ENCODE measurements around the gene ZBTB18.

The ZBTB18 gene

GRCh38 chr1:244053831-244054230, 2.7 kb downstream of the ZBTB18 start:
- H3K79me2 ChIP-seq (ENCODE audit: insufficient read depth, low read length): no peaks in the 10 kb centered on the region
- H3K9me3 ChIP-seq (ENCODE audit: low read length): no peaks in the 10 kb centered on the region
- H3K4me2 ChIP-seq (ENCODE audit: low read length): no peak overlapping the region
- peaks cover 20% of the 10 kb centered on the region for H3K36me3 ChIP-seq (ENCODE audit: insufficient read depth, low read length)
- no peak for TF ChIP-seq EZH2 (IDR thresholded peaks at IDR 0.05; ENCODE audit: borderline replicate concordance, low read length)
- no peak for TF ChIP-seq CTCF (IDR thresholded peaks at IDR 0.05; ENCODE audit: low read length)
- no peaks in the 10 kb centered on the region for H3K27me3 ChIP-seq (ENCODE audit: insufficient read depth, low read length)
- no peaks in the 10 kb centered on the region for H3F3A ChIP-seq (ENCODE audit: insufficient read depth, low read length)
- H2AFZ ChIP-seq (ENCODE audit: low read length): no peak overlapping the region
- H3K4me1 ChIP-seq (ENCODE audit: insufficient read depth, low read length, severe bottlenecking): peaks cover 27% of the 10 kb centered on the region
- H3K27ac ChIP-seq (ENCODE audit: low read depth, low read length, poor library complexity, severe bottlenecking): no peak overlapping the region
- H3K4me3 ChIP-seq (ENCODE audit: low read depth, low read length, poor library complexity, severe bottlenecking): no peak overlapping the region
- no peaks in the 10 kb centered on the region for H3K9me2 ChIP-seq (ENCODE audit: low read depth, low read length)
- H4K20me1 ChIP-seq (ENCODE audit: insufficient read depth, low read length): peaks cover 5% of the 10 kb centered on the region; the same call in 1 of the 2 replicates
- no peak overlapping the region for H3K9ac ChIP-seq (ENCODE audit: low read length)

GRCh38 chr1:244054247-244054923, 3.3 kb downstream of the ZBTB18 start:
- H3K36me3 ChIP-seq (ENCODE audit: insufficient read depth, low read length): peaks cover 20% of the 10 kb centered on the region
- H3K79me2 ChIP-seq (ENCODE audit: insufficient read depth, low read length): no peaks in the 10 kb centered on the region
- H3K4me1 ChIP-seq (ENCODE audit: insufficient read depth, low read length, severe bottlenecking): peaks cover 27% of the 10 kb centered on the region
- H2AFZ ChIP-seq (ENCODE audit: low read length): no peak overlapping the region
- no peaks in the 10 kb centered on the region for H3F3A ChIP-seq (ENCODE audit: insufficient read depth, low read length)
- no peak overlapping the region for H3K4me2 ChIP-seq (ENCODE audit: low read length)
- no peak for TF ChIP-seq EZH2 (IDR thresholded peaks at IDR 0.05; ENCODE audit: borderline replicate concordance, low read length)
- TF ChIP-seq CTCF (IDR thresholded peaks at IDR 0.05; ENCODE audit: low read length): no peak
- H4K20me1 ChIP-seq (ENCODE audit: insufficient read depth, low read length): peaks cover 5% of the 10 kb centered on the region; the same call in 1 of the 2 replicates
- no peaks in the 10 kb centered on the region for H3K9me3 ChIP-seq (ENCODE audit: low read length)
- no peaks in the 10 kb centered on the region for H3K27me3 ChIP-seq (ENCODE audit: insufficient read depth, low read length)
- H3K9ac ChIP-seq (ENCODE audit: low read length): no peak overlapping the region
- no peaks in the 10 kb centered on the region for H3K9me2 ChIP-seq (ENCODE audit: low read depth, low read length)
- no peak overlapping the region for H3K4me3 ChIP-seq (ENCODE audit: low read depth, low read length, poor library complexity, severe bottlenecking)
- H3K27ac ChIP-seq (ENCODE audit: low read depth, low read length, poor library complexity, severe bottlenecking): no peak overlapping the region

- Histone ChIP-seq H3K27me3 (ENCODE audit: insufficient read depth, low read length) (no peaks in the 10 kb centered on the region), H3K9me3 (ENCODE audit: low read length) (no peaks in the 10 kb centered on the region), H3K4me1 (ENCODE audit: insufficient read depth, low read length, severe bottlenecking) (peaks cover 22% of the 10 kb centered on the region), H3K4me2 (ENCODE audit: low read length) (no peak overlapping the region), H3K9ac (ENCODE audit: low read length) (no peak overlapping the region), H3K36me3 (ENCODE audit: insufficient read depth, low read length) (peaks cover 20% of the 10 kb centered on the region), H4K20me1 (ENCODE audit: insufficient read depth, low read length) (peaks cover 5% of the 10 kb centered on the region; the same call in 1 of the 2 replicates), H3K4me3 (ENCODE audit: low read depth, low read length, poor library complexity, severe bottlenecking) (no peak overlapping the region), H3K79me2 (ENCODE audit: insufficient read depth, low read length) (no peaks in the 10 kb centered on the region), H3F3A (ENCODE audit: insufficient read depth, low read length) (no peaks in the 10 kb centered on the region), H3K9me2 (ENCODE audit: low read depth, low read length) (no peaks in the 10 kb centered on the region), H2AFZ (ENCODE audit: low read length) (no peak overlapping the region), H3K27ac (ENCODE audit: low read depth, low read length, poor library complexity, severe bottlenecking) (no peak overlapping the region)
- TF ChIP-seq CTCF (IDR thresholded peaks at IDR 0.05; ENCODE audit: low read length) (no peak), EZH2 (IDR thresholded peaks at IDR 0.05; ENCODE audit: borderline replicate concordance, low read length) (no peak)
These were observed 3.8 kb downstream of the ZBTB18 start for GRCh38 chr1:244054924-244055263.

Data from OCI-LY1 (cell line).